Esophagus muscularis mucosa (tissue), 4 donors: ENCODE results near the gene PDS5B. TPM values are rescaled to one million over a fixed set of nuclear protein-coding genes. Genes with fewer than 3 reads are reported as not detected.

Experiments used
- DNase-seq: peaks from one replicate; pipeline ENCODE4 v3.0.0-alpha.2; 2017; ENCODE audit errors: extremely low spot score
- H3K27ac ChIP-seq, 4 donors: fragments of 200-600 bp; sonication (generic); replicated peaks in 1 of 4; 1 replicate in 3 of 4; 2 replicates in 1 of 4; pipeline ENCODE4 v1.5.1; 2016 to 2019; ENCODE audit warnings: mild to moderate bottlenecking in 1 of 4
- H3K27me3 ChIP-seq, 4 donors: fragments of 200-600 bp; sonication (generic); one replicate each; pipeline versions ENCODE4 v1.5.1 to v1.6.0; 2016 to 2019
- H3K36me3 ChIP-seq, 4 donors: fragments of 200-600 bp; sonication (generic); one replicate each; pipeline ENCODE4 v1.5.1; 2016 to 2019
- H3K4me1 ChIP-seq, 4 donors: fragments of 200-600 bp; sonication (generic); one replicate each; pipeline ENCODE4 v1.5.1; 2016 to 2019
- H3K4me3 ChIP-seq, 4 donors: fragments of 200-600 bp; sonication (generic); 1 replicate in 2 of 4; 2 replicates in 2 of 4; pipeline ENCODE4 v1.5.1; 2016 to 2019; ENCODE audit warnings: mild to moderate bottlenecking in 4 of 4, moderate library complexity in 1 of 4
- H3K9me3 ChIP-seq, 4 donors: fragments of 200-600 bp; sonication (generic); 1 replicate in 3 of 4; 2 replicates in 1 of 4; pipeline ENCODE4 v1.5.1; 2016 to 2019
- EP300 ChIP-seq: sonication (generic); formaldehyde crosslinking; IDR thresholded peaks from one replicate; pipeline ENCODE4 v1.6.1; 2017; ENCODE audit warnings: antibody characterized with exemption
- POLR2A ChIP-seq: fragments of 450-650 bp; IDR thresholded peaks from one replicate; pipeline ENCODE4 v1.6.1; 2017; ENCODE audit warnings: antibody characterized with exemption, moderate library complexity, mild to moderate bottlenecking, low read depth
- POLR2AphosphoS5 ChIP-seq, 2 donors: sonication (generic); formaldehyde crosslinking; IDR thresholded peaks; one replicate each; pipeline ENCODE4 v1.6.1; 2017; ENCODE audit warnings: antibody characterized with exemption in 2 of 2
- WGBS: methylation state at CpG from one replicate; pipeline ENCODE4 v1.1.5; 2018; 5-methylcytosine and 5-hydroxymethylcytosine counted together
- intact Hi-C: fragments of 100-400 bp; cut with DNase I; formaldehyde crosslinking; loops from one replicate; pipeline ENCODE4 v1.15.1; 2023
- total RNA-seq, 4 donors: library from RNA; depleted of rRNA; stranded (reverse); fragments of >200 nt; gene quantifications; one replicate each; pipeline versions ENCODE4 v1.1.0 to v1.2.1, GENCODE V29; 2016
- TF ChIP-seq, protein P1 (sequence below), 3 experiments: fragments of 200-600 bp in 2 of 3; fragments of 450-650 bp in 1 of 3; sonication (generic) in 2 of 3; IDR thresholded peaks; one replicate each; pipeline ENCODE4 v1.5.1; 2017 to 2019; ENCODE audit warnings: antibody characterized with exemption in 3 of 3, mild to moderate bottlenecking in 2 of 3, moderate library complexity in 1 of 3

Gene PDS5B
- total RNA-seq, 4 donors from 2014 or later: 33.1 to 58.6 (median 42.4) TPM

DNA sequence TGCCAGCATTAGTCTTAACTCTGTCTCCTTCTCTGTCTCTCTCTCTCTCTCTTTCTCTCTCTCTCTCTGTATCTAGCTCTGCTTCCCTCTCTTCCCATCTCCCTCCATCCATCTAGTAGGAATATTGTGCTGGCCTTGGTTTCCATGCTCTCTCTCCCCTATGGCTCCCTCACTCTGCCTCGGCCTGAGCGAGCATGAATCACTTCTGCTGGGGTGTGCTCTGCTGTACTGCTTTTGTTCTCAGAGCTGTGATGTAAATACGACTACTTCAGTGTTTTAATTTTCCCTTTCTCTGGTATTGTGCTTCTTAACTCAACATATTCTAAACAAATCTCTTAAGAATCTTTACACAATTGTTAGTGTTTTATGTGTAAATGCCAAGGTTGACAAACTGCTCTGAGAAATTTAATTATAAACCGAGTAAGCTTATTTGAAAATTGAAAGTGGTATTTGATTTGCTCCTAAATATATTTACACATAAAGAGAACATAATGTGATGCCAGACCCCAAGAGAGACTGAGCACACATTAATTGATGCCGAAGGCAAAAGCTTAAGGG is 218.5 kb downstream of the PDS5B start:
- no peak for DNase-seq
- TF ChIP-seq EP300 (no peak), POLR2A (no peak), POLR2AphosphoS5 (IDR thresholded peaks at IDR 0.05) (no peak)
- TF ChIP-seq, protein P1, sequence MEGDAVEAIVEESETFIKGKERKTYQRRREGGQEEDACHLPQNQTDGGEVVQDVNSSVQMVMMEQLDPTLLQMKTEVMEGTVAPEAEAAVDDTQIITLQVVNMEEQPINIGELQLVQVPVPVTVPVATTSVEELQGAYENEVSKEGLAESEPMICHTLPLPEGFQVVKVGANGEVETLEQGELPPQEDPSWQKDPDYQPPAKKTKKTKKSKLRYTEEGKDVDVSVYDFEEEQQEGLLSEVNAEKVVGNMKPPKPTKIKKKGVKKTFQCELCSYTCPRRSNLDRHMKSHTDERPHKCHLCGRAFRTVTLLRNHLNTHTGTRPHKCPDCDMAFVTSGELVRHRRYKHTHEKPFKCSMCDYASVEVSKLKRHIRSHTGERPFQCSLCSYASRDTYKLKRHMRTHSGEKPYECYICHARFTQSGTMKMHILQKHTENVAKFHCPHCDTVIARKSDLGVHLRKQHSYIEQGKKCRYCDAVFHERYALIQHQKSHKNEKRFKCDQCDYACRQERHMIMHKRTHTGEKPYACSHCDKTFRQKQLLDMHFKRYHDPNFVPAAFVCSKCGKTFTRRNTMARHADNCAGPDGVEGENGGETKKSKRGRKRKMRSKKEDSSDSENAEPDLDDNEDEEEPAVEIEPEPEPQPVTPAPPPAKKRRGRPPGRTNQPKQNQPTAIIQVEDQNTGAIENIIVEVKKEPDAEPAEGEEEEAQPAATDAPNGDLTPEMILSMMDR (IDR thresholded peaks at IDR 0.05): no peak
- Histone ChIP-seq H3K36me3 (no peaks in the 10 kb centered on the region), H3K9me3 (peaks cover 0 to 9% (median 3%) of the 10 kb centered on the region in 4 donors), H3K4me3 (no peak overlapping the region), H3K27me3 (no peaks in the 10 kb centered on the region), H3K4me1 (peaks cover 0 to 14% (median 12%) of the 10 kb centered on the region in 4 donors), H3K27ac (peak overlapping the region in 1 of 4 donors; percentile 11)
- 49% methylated on average over 5 of the region's 5 CpGs for WGBS
- intact Hi-C loops: no loop called here

DNA sequence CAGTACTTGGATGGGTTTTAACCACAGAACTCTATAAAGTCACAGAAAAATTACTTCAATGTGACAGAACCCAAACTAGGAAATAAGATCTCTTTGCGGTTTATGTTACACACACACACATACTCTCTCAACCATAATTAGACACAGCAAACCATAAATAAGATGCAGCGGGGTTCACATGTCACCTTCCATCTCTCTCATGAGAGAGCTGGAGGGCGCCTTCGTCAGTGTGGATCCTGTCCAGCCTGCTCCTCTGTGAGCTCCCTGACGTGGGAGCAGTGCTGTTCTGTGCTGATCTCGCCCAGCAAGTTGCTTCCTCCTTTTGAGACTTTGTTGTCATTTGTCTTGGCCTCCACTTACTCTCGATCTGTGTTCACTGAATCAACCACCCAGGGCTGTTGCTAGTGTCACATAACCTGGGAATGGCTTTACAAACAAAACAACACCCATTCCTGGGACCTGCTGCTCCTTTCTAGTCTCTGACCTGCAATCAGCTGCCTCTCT is 225.1 kb downstream of the PDS5B start:
- no peak for TF ChIP-seq POLR2A
- TF ChIP-seq, protein P1 (IDR thresholded peaks at IDR 0.05): no peak
- no peak for TF ChIP-seq EP300
- TF ChIP-seq POLR2AphosphoS5 (IDR thresholded peaks at IDR 0.05): no peak
- H3K4me1 ChIP-seq: no peaks in the 10 kb centered on the region
- intact Hi-C loops: no loop called here
- peak; percentile 81 for DNase-seq
- WGBS: 51% methylated on average over 7 of the region's 7 CpGs
- no peak overlapping the region for H3K27ac ChIP-seq
- no peaks in the 10 kb centered on the region for H3K36me3 ChIP-seq
- peaks cover 0 to 9% (median 3%) of the 10 kb centered on the region in 4 donors for H3K9me3 ChIP-seq
- no peak overlapping the region for H3K4me3 ChIP-seq
- no peaks in the 10 kb centered on the region for H3K27me3 ChIP-seq

DNA sequence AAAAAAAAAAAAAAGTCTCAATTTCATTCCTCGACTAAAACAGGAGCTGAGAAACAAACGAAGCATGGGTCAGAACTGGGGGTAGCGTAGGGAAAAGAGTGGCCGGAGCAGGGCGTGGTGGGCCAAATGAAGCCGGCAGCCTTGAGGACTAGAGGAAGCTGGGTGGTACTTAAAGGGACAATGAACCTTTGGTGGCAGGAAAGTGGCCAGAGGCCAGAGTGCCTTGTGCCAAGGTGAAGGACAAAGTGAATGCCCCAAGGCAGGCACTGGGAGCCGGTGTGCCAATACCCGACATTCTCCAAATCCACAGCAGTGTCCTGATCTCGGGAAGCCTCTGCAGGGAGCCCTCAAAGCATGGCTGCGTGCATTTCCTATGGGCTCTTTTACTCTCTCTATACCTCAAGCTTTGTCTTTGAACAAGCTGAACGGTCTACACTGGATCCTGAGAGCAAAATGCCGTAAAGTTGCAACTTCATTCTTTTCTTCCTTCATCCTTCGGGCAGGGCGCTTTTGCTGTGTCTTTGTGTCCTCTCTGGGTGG is 235.0 kb downstream of the PDS5B start:
- WGBS: 93% methylated on average over 14 of the region's 14 CpGs
- Histone ChIP-seq H3K36me3 (no peaks in the 10 kb centered on the region), H3K27ac (no peak overlapping the region), H3K27me3 (no peaks in the 10 kb centered on the region), H3K9me3 (no peaks in the 10 kb centered on the region), H3K4me3 (no peak overlapping the region), H3K4me1 (peaks cover 0 to 9% (median 6%) of the 10 kb centered on the region in 4 donors)
- intact Hi-C loops: no loop called here
- TF ChIP-seq POLR2AphosphoS5 (IDR thresholded peaks at IDR 0.05) (no peak), POLR2A (no peak), EP300 (no peak)
- TF ChIP-seq, protein P1 (IDR thresholded peaks at IDR 0.05): no peak
- peak; percentile 57 for DNase-seq

DNA sequence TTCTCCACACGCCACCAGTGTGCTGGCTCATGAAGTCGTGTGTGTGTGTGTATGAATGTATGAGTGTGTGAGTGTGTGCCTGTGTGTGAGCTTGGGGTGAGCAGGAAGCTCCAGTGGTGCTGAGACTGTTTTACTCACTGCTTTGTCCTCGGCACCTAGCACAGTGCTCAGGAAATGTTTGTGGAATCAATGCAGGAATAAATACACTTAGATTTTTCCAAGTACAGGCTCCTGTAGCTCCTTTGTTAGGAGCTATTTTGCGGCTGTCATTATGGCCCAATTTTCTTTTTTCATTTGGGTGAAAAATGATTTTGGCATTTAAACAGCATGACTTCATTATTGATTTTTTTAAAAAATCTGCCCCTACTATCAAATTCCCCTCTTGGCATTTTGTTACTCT is 236.5 kb downstream of the PDS5B start:
- H3K9me3 ChIP-seq: no peaks in the 10 kb centered on the region
- no peaks in the 10 kb centered on the region for H3K36me3 ChIP-seq
- no peak overlapping the region for H3K27ac ChIP-seq
- H3K4me1 ChIP-seq: peaks cover 0 to 9% (median 6%) of the 10 kb centered on the region in 4 donors
- peak; percentile 31 for DNase-seq
- 85% methylated on average over 4 of the region's 4 CpGs for WGBS
- TF ChIP-seq, protein P1 (IDR thresholded peaks at IDR 0.05): no peak
- TF ChIP-seq POLR2A: no peak
- TF ChIP-seq POLR2AphosphoS5 (IDR thresholded peaks at IDR 0.05): no peak
- no peak for TF ChIP-seq EP300
- H3K27me3 ChIP-seq: no peaks in the 10 kb centered on the region
- no peak overlapping the region for H3K4me3 ChIP-seq
- intact Hi-C loops: no loop called here
